Endothelial cell of umbilical vein (primary cell): Measurements from ENCODE around the gene CPT1A. TPM values are rescaled to one million over a fixed set of nuclear protein-coding genes. Genes with fewer than 3 reads are reported as not detected.

Source experiments
- BruUV-seq: library from RNA; stranded (reverse); fragments of 400-500 nt; replicated peaks from 2 replicates; lab custom pipeline; 2021; lab: Mats Ljungman, UMichigan
- CTCF ChIA-PET: fragments of 300-600, 350-600 bp; sonication (Branson Sonifier 250); formaldehyde crosslinking; loops from one replicate; lab custom pipeline; 2021; ENCODE audit warnings: antibody characterized with exemption, inconsistent platforms; lab: Charles Lee
- POLR2A ChIA-PET: fragments of 300-600, 350-600 bp; sonication (Branson Sonifier 250); formaldehyde crosslinking; loops from one replicate; lab custom pipeline; 2021; ENCODE audit warnings: antibody characterized with exemption, inconsistent platforms; lab: Charles Lee
- DNase-seq: peaks from one replicate; pipeline ENCODE4 v3.0.0-alpha.2; 2011; ENCODE audit warnings: low read depth, low spot score
- FAIRE-seq: peaks from 2 replicates; lab custom pipeline; 2011; peaks lifted over from hg19 to GRCh38; lab: Jason Lieb, UNC
- H2AFZ ChIP-seq: 2 replicates; pipeline ENCODE4 v1.6.0; 2012; ENCODE audit warnings: low read depth, low read length, control low read depth, inconsistent platforms
- H3K27ac ChIP-seq: 2 replicates; pipeline ENCODE4 v1.5.1; 2011; ENCODE audit warnings: low read depth, mild to moderate bottlenecking, control low read depth, low read length, moderate library complexity; ENCODE audit not compliant: insufficient read depth
- H3K27me3 ChIP-seq, 2 experiments: 2 replicates each; pipeline versions ENCODE4 v1.6.0 to v1.6.1; 2011; ENCODE audit warnings: low read length in 2 of 2, mixed read lengths in 1 of 2; ENCODE audit not compliant: control insufficient read depth in 2 of 2, insufficient read depth in 2 of 2
- H3K36me3 ChIP-seq, 2 experiments: 2 replicates in 1 of 2; 3 replicates in 1 of 2; pipeline ENCODE4 v1.5.1; 2011; ENCODE audit warnings: low read length in 2 of 2, mild to moderate bottlenecking in 1 of 2, moderate library complexity in 1 of 2; ENCODE audit not compliant: control insufficient read depth in 2 of 2, insufficient read depth in 2 of 2; ENCODE audit errors: extremely low read depth in 1 of 2
- H3K4me1 ChIP-seq: 3 replicates; pipeline ENCODE4 v1.5.1; 2011; ENCODE audit warnings: mild to moderate bottlenecking, low read length; ENCODE audit not compliant: control insufficient read depth, insufficient read depth; ENCODE audit errors: extremely low read depth
- H3K4me2 ChIP-seq: 2 replicates; pipeline ENCODE4 v1.6.1; 2011; ENCODE audit warnings: low read length, control low read depth, mixed read lengths; ENCODE audit not compliant: insufficient read depth
- H3K4me3 ChIP-seq, 3 experiments: fragments of 200-600 bp in 1 of 3; sonication (generic), shearing (Covaris generic) in 1 of 3; replicated peaks in 1 of 3; 2 replicates each; pipeline ENCODE4 v1.5.1; 2011 to 2016; ENCODE audit warnings: control low read depth in 3 of 3, low read length in 3 of 3, mild to moderate bottlenecking in 2 of 3, inconsistent platforms in 1 of 3, low read depth in 1 of 3, moderate library complexity in 1 of 3; ENCODE audit not compliant: insufficient read depth in 1 of 3
- H3K79me2 ChIP-seq: 2 replicates; pipeline ENCODE4 v1.6.0; 2012; ENCODE audit warnings: low read length, inconsistent platforms; ENCODE audit not compliant: control insufficient read depth, insufficient read depth
- H3K9ac ChIP-seq: replicated peaks from 2 replicates; pipeline ENCODE3; 2011; ENCODE audit warnings: low read length, control low read depth; ENCODE audit not compliant: insufficient read depth; ENCODE audit errors: extremely low read depth
- H3K9me1 ChIP-seq: replicated peaks from 3 replicates; pipeline ENCODE4 v1.6.0; 2011; ENCODE audit warnings: mild to moderate bottlenecking, low read length; ENCODE audit not compliant: control insufficient read depth, insufficient read depth; ENCODE audit errors: extremely low read depth
- H3K9me3 ChIP-seq: replicated peaks from 2 replicates; pipeline ENCODE4 v1.5.1; 2012; ENCODE audit warnings: low read length, inconsistent platforms; ENCODE audit not compliant: control insufficient read depth, insufficient read depth
- H4K20me1 ChIP-seq: replicated peaks from 2 replicates; pipeline ENCODE3; 2011; ENCODE audit warnings: mild to moderate bottlenecking, low read length; ENCODE audit not compliant: control insufficient read depth, insufficient read depth; ENCODE audit errors: extremely low read depth
- CTCF ChIP-seq, 2 donors: IDR thresholded peaks; 1 replicate in 1 of 2; 2 replicates in 1 of 2; pipeline ENCODE4 v1.5.1; 2011; ENCODE audit warnings: low read length in 2 of 2, mild to moderate bottlenecking in 2 of 2, moderate library complexity in 2 of 2, control low read depth in 1 of 2, inconsistent platforms in 1 of 2, low read depth in 1 of 2; ENCODE audit not compliant: insufficient read depth in 1 of 2; ENCODE audit errors: extremely low read depth in 1 of 2
- EZH2 ChIP-seq: IDR thresholded peaks from 2 replicates; pipeline ENCODE4 v1.6.1; 2012; ENCODE audit warnings: borderline replicate concordance, low read depth, mild to moderate bottlenecking, moderate library complexity, low read length, inconsistent platforms; ENCODE audit not compliant: severe bottlenecking
- FOS ChIP-seq: IDR thresholded peaks from 2 replicates; pipeline ENCODE4 v1.6.1; 2011; ENCODE audit warnings: mild to moderate bottlenecking, low read length, moderate library complexity, borderline replicate concordance; ENCODE audit not compliant: insufficient read depth
- GATA2 ChIP-seq: IDR thresholded peaks from 2 replicates; pipeline ENCODE4 v1.7.0; 2011; ENCODE audit warnings: low read depth, mild to moderate bottlenecking, moderate library complexity, mixed read lengths, low read length; ENCODE audit not compliant: insufficient read length, insufficient read depth
- JUN ChIP-seq: IDR thresholded peaks from 2 replicates; pipeline ENCODE4 v1.6.1; 2011; ENCODE audit warnings: borderline replicate concordance, low read depth; ENCODE audit not compliant: insufficient read length, insufficient read depth
- MAX ChIP-seq: IDR thresholded peaks from 2 replicates; pipeline ENCODE4 v1.6.1; 2011; ENCODE audit not compliant: insufficient read depth, insufficient read length
- MYC ChIP-seq: IDR thresholded peaks from one replicate; pipeline ENCODE4 v1.6.1; 2011; ENCODE audit warnings: mild to moderate bottlenecking, low read depth, low read length
- POLR2A ChIP-seq: IDR thresholded peaks from 2 replicates; pipeline ENCODE4 v1.6.1; 2012; ENCODE audit warnings: low read depth, mild to moderate bottlenecking, control low read depth, low read length
- POLR2AphosphoS5 ChIP-seq: IDR thresholded peaks from 2 replicates; pipeline ENCODE4 v1.6.1; 2012; ENCODE audit warnings: low read depth, mild to moderate bottlenecking, control low read depth, low read length, moderate library complexity; ENCODE audit not compliant: insufficient read depth
- dilution Hi-C: fragments of 300-500 bp; cut with MboI; formaldehyde crosslinking; loops from one replicate; pipeline ENCODE4 v1.15.0; 2019; ENCODE audit warnings: low sequenced_read_pairs; ENCODE audit not compliant: extremely low pct_ligation_motif_present
- intact Hi-C: fragments of 100-400 bp; cut with micrococcal nuclease; formaldehyde crosslinking; loops from one replicate; pipeline ENCODE4 v1.10.0; 2022
- polyA plus RNA-seq, 4 experiments: library from polyadenylated mRNA; depleted of rRNA in 3 of 4; stranded (reverse) in 3 of 4; unstranded in 1 of 4; fragments of >200 nt; gene quantifications; 2 replicates each; pipeline versions ENCODE4 v1.2.1 to v1.2.3, GENCODE V29; 2011 to 2012; ENCODE audit warnings: missing spikeins in 1 of 4
- total RNA-seq: library from RNA; stranded (reverse); gene quantifications from 2 replicates; pipeline ENCODE4 v1.2.3, GENCODE V29; 2021

The CPT1A gene
- total and polyA plus RNA-seq, 2 donors (not counting 3 experiments of a cell fraction or from before 2014, with no cell fraction given) = 26.3 to 62.1 TPM

DNA sequence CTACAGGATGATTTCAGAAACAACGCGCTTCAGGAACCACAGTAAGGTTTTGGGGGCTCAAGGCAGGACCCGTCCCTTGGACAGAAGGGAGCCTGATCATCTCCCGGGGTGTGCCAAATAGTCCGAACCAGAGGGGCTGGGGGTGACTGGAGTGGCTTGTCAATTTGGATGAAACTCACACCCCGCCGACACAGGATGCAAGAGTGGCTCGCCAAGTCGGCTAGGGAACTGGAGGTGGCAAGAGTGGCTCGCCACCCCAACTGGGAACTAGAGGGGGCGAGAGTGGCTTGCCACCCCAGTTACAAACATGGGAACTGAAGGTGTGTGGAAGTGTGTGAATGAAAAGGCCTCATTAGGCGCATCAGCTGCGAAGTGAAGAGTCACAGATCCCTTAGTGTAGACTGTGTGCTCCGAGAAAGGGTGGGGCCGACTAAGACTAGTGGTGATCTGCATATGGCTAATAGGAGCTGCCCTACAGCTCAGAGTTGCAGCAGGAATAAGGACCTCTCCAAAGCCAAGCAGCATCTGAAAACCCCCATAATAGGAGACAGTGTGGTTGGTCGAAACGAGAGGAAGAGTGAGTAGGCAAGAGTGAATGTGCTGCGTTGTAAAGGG is 26.6 kb upstream of the CPT1A start:
- H3K36me3 ChIP-seq = no peaks in the 10 kb centered on the region
- intact Hi-C loops (loop anchor here (5.0 kb wide), 1 partner anchor 41 kb away; no protein-coding TSS in a partner anchor), dilution Hi-C loops (no loop called here)
- H3K4me2 ChIP-seq = no peak overlapping the region
- no peaks in the 10 kb centered on the region for H3K9me1 ChIP-seq
- H3K4me1 ChIP-seq = peaks cover 11% of the 10 kb centered on the region
- no peak overlapping the region for H3K4me3 ChIP-seq
- ChIA-PET CTCF (no interaction called here), POLR2A (no interaction called here)
- H4K20me1 ChIP-seq = no peaks in the 10 kb centered on the region
- no TSS peak for BruUV-seq
- no peak for FAIRE-seq
- no peak overlapping the region for H3K27ac ChIP-seq
- no peak overlapping the region for H2AFZ ChIP-seq
- no peaks in the 10 kb centered on the region for H3K9me3 ChIP-seq
- H3K79me2 ChIP-seq = no peaks in the 10 kb centered on the region
- no peak for DNase-seq
- H3K27me3 ChIP-seq = peaks cover 0 to under 1% of the 10 kb centered on the region in 2 experiments
- TF ChIP-seq MYC (no peak), GATA2 (no peak), POLR2A (no peak), EZH2 (no peak), FOS (no peak), JUN (no peak)
- no peak overlapping the region for H3K9ac ChIP-seq

DNA sequence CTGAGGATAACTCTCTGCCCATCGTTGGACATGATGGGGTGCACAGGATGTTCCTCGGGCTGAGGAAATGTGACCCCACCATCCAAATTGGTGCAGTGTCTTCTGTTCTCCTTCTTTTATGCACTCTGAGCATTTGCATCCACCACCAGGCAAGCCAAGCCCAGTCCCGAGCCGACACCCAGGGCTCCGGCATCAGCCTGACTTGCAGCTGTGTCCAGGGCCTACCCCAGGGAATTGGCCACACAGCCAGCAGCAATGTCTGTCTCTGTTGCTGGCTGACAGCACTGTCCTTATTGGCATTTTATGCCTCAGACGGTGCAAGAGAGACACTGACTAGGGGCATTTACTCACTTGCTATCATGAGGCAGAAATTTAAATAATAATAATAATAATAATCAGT is 25.4 kb upstream of the CPT1A start:
- H3K9me1 ChIP-seq = no peaks in the 10 kb centered on the region
- BruUV-seq = no TSS peak
- CTCF ChIA-PET = interaction anchor here (0.8 kb wide), 1 partner anchor 12 kb away, joined by 3 read pairs; no protein-coding TSS in a partner anchor

More for the DNA sequence above, 25.4 kb upstream of the CPT1A start:
- no peaks in the 10 kb centered on the region for H3K27me3 ChIP-seq
- POLR2A ChIA-PET = no interaction called here
- intact Hi-C loops (loop anchor here (5.0 kb wide), 1 partner anchor 40 kb away; no protein-coding TSS in a partner anchor), dilution Hi-C loops (no loop called here)
- no peak for DNase-seq
- H2AFZ ChIP-seq = no peak overlapping the region
- H3K79me2 ChIP-seq = no peaks in the 10 kb centered on the region
- H3K4me3 ChIP-seq = no peak overlapping the region
- H3K9ac ChIP-seq = no peak overlapping the region
- no peak for FAIRE-seq
- no peak for TF ChIP-seq EZH2
- no peak for TF ChIP-seq FOS
- no peak for TF ChIP-seq POLR2A
- no peak for TF ChIP-seq POLR2AphosphoS5
- TF ChIP-seq CTCF (IDR thresholded peaks at IDR 0.05; ENCODE audit: extremely low read depth in 1 of 2, insufficient read depth in 1 of 2, low read depth in 1 of 2, low read length in 2 of 2) = no peak
- no peak for TF ChIP-seq MAX
- TF ChIP-seq JUN = no peak
- H3K4me1 ChIP-seq = peaks cover 11% of the 10 kb centered on the region
- no peak overlapping the region for H3K4me2 ChIP-seq
- no peaks in the 10 kb centered on the region for H4K20me1 ChIP-seq
- no peaks in the 10 kb centered on the region for H3K36me3 ChIP-seq
- no peak overlapping the region for H3K27ac ChIP-seq
- H3K9me3 ChIP-seq = no peaks in the 10 kb centered on the region
